Pancreas (tissue), 10 donors: Measurements from ENCODE around the gene MEP1B. TPM values are rescaled to one million over a fixed set of nuclear protein-coding genes. Genes with fewer than 3 reads are reported as not detected.

Experiments used
- ATAC-seq, 4 donors: fragments of 200-7000 bp; cut with Tn5 transposase; one replicate each; pipeline versions ENCODE4 v1.8.0 to v1.9.1; 2020; ENCODE audit warnings: mild to moderate bottlenecking in 4 of 4, moderate library complexity in 4 of 4
- DNase-seq, 6 donors: peaks; one replicate each; pipeline ENCODE4 v3.0.0-alpha.2; 2020
- FAIRE-seq: peaks from 2 replicates; lab custom pipeline; 2012; peaks lifted over from hg19 to GRCh38; lab: Jason Lieb, UNC
- H3K27ac ChIP-seq, 4 donors: fragments of 200-600 bp; sonication (generic); 1 replicate in 3 of 4; 2 replicates in 1 of 4; pipeline versions ENCODE4 v1.5.0 to v1.8.0; 2020
- H3K27me3 ChIP-seq, 4 donors: fragments of 200-600 bp; one replicate each; pipeline ENCODE4 v1.8.0; 2021
- H3K36me3 ChIP-seq, 3 donors: fragments of 200-600 bp; sonication (generic) in 1 of 3; one replicate each; pipeline versions ENCODE4 v1.5.0 to v1.8.0; 2020 to 2021
- H3K4me1 ChIP-seq, 3 donors: fragments of 200-600 bp; one replicate each; pipeline ENCODE4 v1.8.0; 2021
- H3K4me3 ChIP-seq, 4 donors: fragments of 200-600 bp; sonication (generic) in 2 of 4; one replicate each; pipeline versions ENCODE4 v1.5.0 to v1.8.0; 2020 to 2021
- H3K9me3 ChIP-seq, 4 donors: fragments of 200-600 bp; one replicate each; pipeline ENCODE4 v1.8.0; 2021
- WGBS, 2 donors: extraction: QIAGEN DNeasy Blood & Tissue Kit; methylation state at CpG; one replicate each; pipeline ENCODE4 v1.1.7; 2013; 5-methylcytosine and 5-hydroxymethylcytosine counted together
- intact Hi-C, 3 donors: fragments of 100-400 bp; cut with DNase I; formaldehyde crosslinking; loops; one replicate each; pipeline versions ENCODE4 v1.11.1 to v1.14.2; 2022
- polyA plus RNA-seq, 2 donors: library from polyadenylated mRNA; stranded (reverse); fragments of 200-250 nt; gene quantifications; one replicate each; pipeline ENCODE4 v1.2.3, GENCODE V29; 2013
- total RNA-seq, 6 donors: library from RNA; stranded (reverse); fragmentation: NEBNext Ultra II Directional in 4 of 6; extraction: Animal tissue kit (Norgen Biotek cat#: 25700) in 4 of 6; gene quantifications; one replicate each; pipeline versions ENCODE4 v1.2.1 to v1.2.4, GENCODE V29; 2021 to 2023
- TF ChIP-seq, protein P1 (sequence below), 4 donors: fragments of 200-600 bp; sonication (generic) in 3 of 4; IDR thresholded peaks; one replicate each; pipeline versions ENCODE4 v1.5.0 to v1.8.0; 2021; ENCODE audit warnings: antibody characterized with exemption in 4 of 4
- donor health status: healthy with polysubstance abuse.
- donor health status: DM: no; HTN: no; CAD: no; lungs with moderate emphysema.
- donor health status: DM: no; HTN: no; CAD: no.
- donor health status: control.
- donor health status: control.
- donor health status: Bipolar disorder and iron deficiency.
- donor health status: DM: yes; HTN: yes; CAD: no.
- donor health status: DM: no; HTN: no; CAD: no.
- donor health status: DM: no; HTN: no; CAD: no.
- donor health status: DM: yes; HTN: yes; CAD: no.

Gene MEP1B
- total and polyA plus RNA-seq, 8 donors: 0.18 TPM; not detected in 7

DNA sequence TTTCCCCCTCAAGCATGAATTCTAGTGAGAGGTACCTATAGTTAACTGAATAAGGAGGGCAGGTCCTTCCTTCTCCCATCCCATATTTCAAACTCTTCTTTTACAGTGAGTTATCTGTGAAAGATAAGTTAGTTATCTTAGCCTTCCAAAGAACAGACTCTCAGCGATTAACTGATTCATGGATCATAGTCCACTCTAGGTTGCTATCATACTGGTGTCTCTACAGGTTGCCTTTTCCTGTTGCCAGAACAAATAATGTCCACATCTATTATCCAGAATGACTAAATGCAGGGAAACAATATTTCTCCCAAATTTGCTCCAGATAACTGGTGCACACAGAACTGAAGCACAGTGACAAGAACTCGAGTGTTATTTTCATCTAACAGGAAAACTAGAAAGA is 68.3 kb downstream of the MEP1B start:
- Histone ChIP-seq H3K4me1 (no peaks in the 10 kb centered on the region), H3K4me3 (no peak overlapping the region), H3K27ac (no peak overlapping the region), H3K36me3 (no peaks in the 10 kb centered on the region), H3K9me3 (no peaks in the 10 kb centered on the region), H3K27me3 (no peaks in the 10 kb centered on the region)
- ATAC-seq (no peak), DNase-seq (no peak), FAIRE-seq (no peak)
- intact Hi-C loops: loop anchor here in 1 of 3 donors (10.0 kb wide), 1 partner anchor 73 kb away; no protein-coding TSS in a partner anchor
- 55 to 58% methylated on average over 2 of the region's 2 CpGs for WGBS, 2 donors
- TF ChIP-seq, protein P1, sequence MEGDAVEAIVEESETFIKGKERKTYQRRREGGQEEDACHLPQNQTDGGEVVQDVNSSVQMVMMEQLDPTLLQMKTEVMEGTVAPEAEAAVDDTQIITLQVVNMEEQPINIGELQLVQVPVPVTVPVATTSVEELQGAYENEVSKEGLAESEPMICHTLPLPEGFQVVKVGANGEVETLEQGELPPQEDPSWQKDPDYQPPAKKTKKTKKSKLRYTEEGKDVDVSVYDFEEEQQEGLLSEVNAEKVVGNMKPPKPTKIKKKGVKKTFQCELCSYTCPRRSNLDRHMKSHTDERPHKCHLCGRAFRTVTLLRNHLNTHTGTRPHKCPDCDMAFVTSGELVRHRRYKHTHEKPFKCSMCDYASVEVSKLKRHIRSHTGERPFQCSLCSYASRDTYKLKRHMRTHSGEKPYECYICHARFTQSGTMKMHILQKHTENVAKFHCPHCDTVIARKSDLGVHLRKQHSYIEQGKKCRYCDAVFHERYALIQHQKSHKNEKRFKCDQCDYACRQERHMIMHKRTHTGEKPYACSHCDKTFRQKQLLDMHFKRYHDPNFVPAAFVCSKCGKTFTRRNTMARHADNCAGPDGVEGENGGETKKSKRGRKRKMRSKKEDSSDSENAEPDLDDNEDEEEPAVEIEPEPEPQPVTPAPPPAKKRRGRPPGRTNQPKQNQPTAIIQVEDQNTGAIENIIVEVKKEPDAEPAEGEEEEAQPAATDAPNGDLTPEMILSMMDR (IDR thresholded peaks at IDR 0.05): no peak

DNA sequence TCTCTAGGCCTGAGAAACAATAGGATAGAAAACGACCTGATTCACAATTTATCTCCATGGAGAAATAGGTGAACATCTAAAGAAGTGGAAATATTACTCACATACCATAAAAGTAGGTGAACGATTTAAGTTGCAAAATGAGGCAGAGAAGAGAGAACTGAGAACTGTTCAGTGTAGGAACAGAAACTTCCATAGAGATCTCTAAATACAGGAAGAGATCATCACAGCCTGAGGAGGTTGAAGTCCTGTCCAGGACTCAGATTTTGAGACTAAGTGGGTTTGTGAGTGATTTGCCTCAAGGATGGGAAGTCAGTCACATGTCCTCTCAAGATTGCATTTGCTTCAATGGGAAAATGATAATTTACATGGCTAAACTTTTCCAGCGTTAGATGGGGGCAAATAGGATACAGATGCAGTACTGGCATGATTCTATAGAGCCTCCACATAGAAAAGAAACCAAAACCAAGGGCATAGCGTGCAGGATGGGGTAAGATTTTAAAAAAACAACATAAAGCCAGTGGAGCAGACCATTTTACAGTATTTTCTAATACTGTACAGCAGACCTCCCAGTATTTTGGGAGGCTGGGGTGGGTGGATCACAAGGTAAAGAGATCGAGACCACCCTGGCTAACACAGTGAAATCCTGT is 68.8 kb downstream of the MEP1B start:
- ATAC-seq (peak in 1 of 4 donors; percentile 20), FAIRE-seq (no peak), DNase-seq (no peak)
- Histone ChIP-seq H3K27me3 (no peaks in the 10 kb centered on the region), H3K9me3 (no peaks in the 10 kb centered on the region), H3K27ac (no peak overlapping the region), H3K36me3 (no peaks in the 10 kb centered on the region), H3K4me1 (no peaks in the 10 kb centered on the region), H3K4me3 (no peak overlapping the region)
- WGBS, 2 donors: 71 to 80% methylated on average over 5 of the region's 5 CpGs
- TF ChIP-seq, protein P1 (IDR thresholded peaks at IDR 0.05): no peak
- intact Hi-C loops: loop anchor here in 1 of 3 donors (10.0 kb wide), 1 partner anchor 74 kb away; no protein-coding TSS in a partner anchor

DNA sequence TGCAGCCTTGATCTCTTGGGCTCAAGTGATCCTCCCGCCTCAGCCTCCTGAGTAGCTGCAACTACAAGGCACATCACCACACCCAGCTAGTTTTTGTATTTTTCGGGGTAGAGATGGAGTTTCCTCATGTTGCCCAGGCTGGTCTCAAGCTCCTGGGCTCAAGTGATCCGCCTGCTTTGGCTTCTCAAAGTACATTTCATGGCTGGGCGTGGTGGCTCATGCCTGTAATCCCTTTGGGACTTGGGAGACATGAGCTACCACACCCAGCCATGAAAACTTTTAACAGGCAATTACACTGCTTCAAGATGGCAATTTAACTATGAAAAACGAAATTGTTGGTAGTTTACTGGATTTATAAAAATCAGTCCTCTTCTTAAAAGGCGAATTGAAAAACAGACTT is 69.7 kb downstream of the MEP1B start:
- 86 to 88% methylated on average over 6 of the region's 6 CpGs for WGBS, 2 donors
- ATAC-seq (no peak), FAIRE-seq (no peak), DNase-seq (no peak)
- H3K4me1 ChIP-seq: no peaks in the 10 kb centered on the region
- no peaks in the 10 kb centered on the region for H3K36me3 ChIP-seq
- TF ChIP-seq, protein P1 (IDR thresholded peaks at IDR 0.05): no peak
- H3K27ac ChIP-seq: no peak overlapping the region
- no peaks in the 10 kb centered on the region for H3K27me3 ChIP-seq
- H3K4me3 ChIP-seq: no peak overlapping the region
- intact Hi-C loops: loop anchor here in 1 of 3 donors (10.0 kb wide), 1 partner anchor 75 kb away; no protein-coding TSS in a partner anchor
- no peaks in the 10 kb centered on the region for H3K9me3 ChIP-seq

DNA sequence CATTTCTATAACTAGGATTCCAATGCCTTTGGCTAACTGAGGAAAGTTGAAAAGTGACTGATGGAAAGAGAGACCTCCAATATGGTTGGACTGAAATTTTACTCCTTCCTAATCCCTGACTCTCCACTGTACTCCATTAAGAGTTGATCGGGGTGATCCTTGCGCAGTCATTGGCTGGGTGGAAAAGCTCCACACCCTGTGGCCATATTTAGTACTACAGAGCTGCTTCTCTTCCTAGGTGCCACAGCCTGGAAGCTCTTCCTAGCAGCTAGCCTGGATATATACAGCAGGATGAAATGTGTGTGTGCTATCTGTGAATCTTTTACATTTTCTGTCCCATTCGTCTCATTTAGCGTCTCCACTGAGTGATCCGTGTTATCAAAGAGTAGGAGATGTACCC is 71.2 kb downstream of the MEP1B start:
- intact Hi-C loops: loop anchor here in 1 of 3 donors (10.0 kb wide), 1 partner anchor 284 kb away; no protein-coding TSS in a partner anchor
- peaks cover 0 to under 1% (median 0%) of the 10 kb centered on the region in 3 donors for H3K36me3 ChIP-seq
- no peaks in the 10 kb centered on the region for H3K9me3 ChIP-seq
- H3K4me1 ChIP-seq: no peaks in the 10 kb centered on the region
- H3K27me3 ChIP-seq: no peaks in the 10 kb centered on the region
- ATAC-seq: peak in 1 of 4 donors; percentile 39
- FAIRE-seq: no peak
- no peak overlapping the region for H3K4me3 ChIP-seq
- no peak for DNase-seq
- whole genome bisulfite sequencing, 2 donors: 92 to 98% methylated on average over 5 of the region's 5 CpGs
- TF ChIP-seq, protein P1 (IDR thresholded peaks at IDR 0.05): no peak
- H3K27ac ChIP-seq: no peak overlapping the region

DNA sequence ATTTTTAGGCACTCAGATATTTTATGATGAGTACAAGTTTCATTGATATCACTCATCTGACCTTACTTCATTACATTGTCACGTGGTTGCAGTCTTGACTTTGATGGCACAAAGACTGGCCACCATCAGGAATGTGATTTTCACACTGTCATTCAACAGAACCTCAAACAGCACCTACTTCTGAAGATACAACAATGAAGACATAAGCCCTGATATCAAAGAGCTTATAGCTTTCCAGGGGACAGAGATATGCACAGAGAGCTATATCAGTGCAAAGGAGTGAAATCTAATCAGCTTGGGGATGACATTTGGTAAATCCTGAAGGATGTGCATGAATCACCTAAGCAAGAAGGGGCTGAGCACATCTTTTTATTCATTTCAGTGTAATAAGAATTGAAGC is 72.3 kb downstream of the MEP1B start:
- Histone ChIP-seq H3K4me3 (no peak overlapping the region), H3K27ac (no peak overlapping the region), H3K9me3 (no peaks in the 10 kb centered on the region), H3K4me1 (no peaks in the 10 kb centered on the region), H3K36me3 (peaks cover 0 to 10% (median 0%) of the 10 kb centered on the region in 3 donors), H3K27me3 (no peaks in the 10 kb centered on the region)
- ATAC-seq (no peak), FAIRE-seq (no peak), DNase-seq (no peak)
- 72 to 82% methylated on average over 1 of the region's 1 CpG for WGBS, 2 donors
- intact Hi-C loops: loop anchor here in 1 of 3 donors (10.0 kb wide), 1 partner anchor 283 kb away; no protein-coding TSS in a partner anchor
- TF ChIP-seq, protein P1 (IDR thresholded peaks at IDR 0.05): no peak
